Esophagus (tissue), 2 donors: ENCODE measurements around the gene ROBO2. TPM values are rescaled to one million over a fixed set of nuclear protein-coding genes. Genes with fewer than 3 reads are reported as not detected.

Experiments used
- H3K27ac ChIP-seq, 2 donors: one replicate each; pipeline ENCODE4 v1.5.1; 2013; ENCODE audit warnings: low read depth in 2 of 2, mild to moderate bottlenecking in 2 of 2, inconsistent platforms in 1 of 2, low read length in 1 of 2, moderate library complexity in 1 of 2
- H3K27me3 ChIP-seq, 2 donors: one replicate each; pipeline ENCODE4 v1.6.1; 2013; ENCODE audit warnings: low read length in 2 of 2, control low read depth in 1 of 2, mild to moderate bottlenecking in 1 of 2; ENCODE audit not compliant: insufficient read depth in 2 of 2, control insufficient read depth in 1 of 2
- H3K36me3 ChIP-seq, 2 donors: one replicate each; pipeline ENCODE4 v1.6.1; 2013; ENCODE audit warnings: low read length in 1 of 2; ENCODE audit not compliant: control insufficient read depth in 2 of 2, insufficient read depth in 2 of 2
- H3K4me1 ChIP-seq, 2 donors: one replicate each; pipeline ENCODE4 v1.6.1; 2013; ENCODE audit warnings: low read length in 1 of 2; ENCODE audit not compliant: control insufficient read depth in 2 of 2, insufficient read depth in 2 of 2
- H3K4me3 ChIP-seq, 2 donors: one replicate each; pipeline ENCODE4 v1.5.1; 2013; ENCODE audit warnings: low read length in 2 of 2, mild to moderate bottlenecking in 2 of 2, low read depth in 1 of 2, moderate library complexity in 1 of 2
- H3K9me3 ChIP-seq, 2 donors: one replicate each; pipeline ENCODE4 v1.6.1; 2013; ENCODE audit warnings: mild to moderate bottlenecking in 2 of 2, low read depth in 1 of 2, low read length in 1 of 2, moderate library complexity in 1 of 2; ENCODE audit not compliant: control insufficient read depth in 2 of 2, insufficient read depth in 1 of 2
- WGBS, 2 donors: extraction: QIAGEN DNeasy Blood & Tissue Kit; methylation state at CpG; one replicate each; pipeline ENCODE4 v1.1.7; 2013; 5-methylcytosine and 5-hydroxymethylcytosine counted together
- polyA plus RNA-seq, 2 donors: library from polyadenylated mRNA; stranded (reverse); fragments of 200-250 nt; gene quantifications; one replicate each; pipeline ENCODE4 v1.2.3, GENCODE V29; 2013
- donor health status: healthy with polysubstance abuse.
- donor health status: Bipolar disorder and iron deficiency.

ROBO2 gene
- polyA plus RNA-seq, 2 donors: 1.4 to 2.4 TPM

DNA sequence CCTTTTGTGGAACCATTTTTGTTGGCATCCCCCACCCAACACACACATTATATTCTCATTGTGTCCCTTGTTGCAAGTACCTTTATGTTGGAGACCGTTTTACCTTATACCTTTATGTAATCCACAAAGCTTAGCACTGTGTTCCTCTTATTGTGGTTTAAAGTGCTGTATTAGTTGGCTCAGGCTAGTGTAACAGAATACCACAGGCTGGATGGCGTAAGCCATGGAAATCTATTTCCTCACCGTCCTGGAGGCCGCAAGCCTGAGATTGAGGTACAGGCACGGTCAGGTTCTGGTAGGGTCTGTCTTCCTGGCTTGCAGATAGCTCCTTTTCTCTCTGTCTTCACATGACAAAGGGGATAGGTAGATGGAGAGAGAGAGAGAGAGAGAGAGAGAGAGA lies 302.8 kb downstream of the ROBO2 start:
- Histone ChIP-seq H3K4me3 (no peak overlapping the region), H3K4me1 (no peaks in the 10 kb centered on the region), H3K9me3 (no peaks in the 10 kb centered on the region), H3K27ac (no peak overlapping the region), H3K36me3 (no peaks in the 10 kb centered on the region), H3K27me3 (no peaks in the 10 kb centered on the region)
- WGBS, 2 donors: 89 to 90% methylated on average over 5 of the region's 5 CpGs

DNA sequence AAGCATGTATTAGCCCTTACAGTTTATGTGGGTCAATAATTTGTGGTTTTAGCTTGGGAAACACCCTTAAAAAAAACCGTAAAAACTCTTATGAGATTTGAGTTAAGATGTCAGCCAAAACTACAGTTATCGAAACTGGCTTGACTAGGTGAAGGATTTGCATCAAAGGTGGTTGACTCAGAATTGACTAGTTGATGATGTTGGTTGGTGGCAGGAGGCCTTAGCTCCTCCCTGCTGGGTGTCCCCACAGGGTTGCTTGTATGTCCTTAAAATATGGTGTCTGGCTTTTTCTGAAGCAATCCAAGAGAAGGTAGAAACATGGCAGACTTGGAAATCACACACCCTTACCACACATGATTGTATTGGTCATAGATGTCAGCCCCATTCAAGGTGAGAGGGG lies 305.1 kb downstream of the ROBO2 start:
- Histone ChIP-seq H3K9me3 (no peaks in the 10 kb centered on the region), H3K4me3 (no peak overlapping the region), H3K27me3 (no peaks in the 10 kb centered on the region), H3K27ac (no peak overlapping the region), H3K36me3 (no peaks in the 10 kb centered on the region), H3K4me1 (no peaks in the 10 kb centered on the region)
- WGBS, 2 donors: 82 to 88% methylated on average over 2 of the region's 2 CpGs

DNA sequence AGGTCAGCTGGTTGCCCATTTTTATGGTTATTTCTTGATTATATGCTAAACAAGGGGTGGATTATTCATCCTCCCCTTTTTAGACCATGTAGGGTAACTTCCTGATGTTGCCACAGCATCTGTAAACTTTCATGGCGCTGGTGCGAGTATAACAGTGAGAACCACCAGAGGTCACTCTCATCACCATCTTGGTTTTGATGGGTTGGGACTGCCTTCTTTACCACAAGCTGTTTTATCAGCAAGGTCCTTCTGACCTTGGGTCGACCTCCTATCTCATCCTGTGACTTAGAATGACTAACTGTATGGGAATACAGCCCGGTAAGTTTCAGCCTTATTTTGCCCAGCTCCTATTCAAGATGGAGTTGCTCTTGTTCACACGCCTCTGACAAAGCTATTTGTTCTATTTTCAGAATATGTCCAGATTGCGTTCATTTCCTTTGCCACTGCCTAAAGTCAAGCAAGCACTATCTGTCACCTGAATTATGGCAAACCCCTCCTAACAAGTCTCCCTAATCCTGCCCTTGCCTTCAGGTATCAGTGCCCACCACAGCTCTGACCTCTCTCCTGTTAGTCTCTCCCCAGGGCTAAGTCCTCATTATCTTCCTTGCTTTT lies 308.5 kb downstream of the ROBO2 start:
- no peak overlapping the region for H3K4me3 ChIP-seq
- H3K36me3 ChIP-seq: no peaks in the 10 kb centered on the region
- H3K27me3 ChIP-seq: no peaks in the 10 kb centered on the region
- H3K9me3 ChIP-seq: no peaks in the 10 kb centered on the region
- H3K27ac ChIP-seq: no peak overlapping the region
- WGBS, 2 donors: 68 to 77% methylated on average over 6 of the region's 6 CpGs
- H3K4me1 ChIP-seq: no peaks in the 10 kb centered on the region

- no peaks in the 10 kb centered on the region for H3K27me3 ChIP-seq
- H3K27ac ChIP-seq: no peak overlapping the region
- H3K9me3 ChIP-seq: no peaks in the 10 kb centered on the region
- H3K4me3 ChIP-seq: no peak overlapping the region
- no peaks in the 10 kb centered on the region for H3K4me1 ChIP-seq
- no peaks in the 10 kb centered on the region for H3K36me3 ChIP-seq
Observed at GRCh38 chr3:77354958-77355357, 315.1 kb downstream of the ROBO2 start.

- no peaks in the 10 kb centered on the region for H3K36me3 ChIP-seq
- 74 to 96% methylated on average over 1 of the region's 1 CpG for WGBS, 2 donors
- no peak overlapping the region for H3K27ac ChIP-seq
- no peaks in the 10 kb centered on the region for H3K4me1 ChIP-seq
- H3K9me3 ChIP-seq: no peaks in the 10 kb centered on the region
- no peak overlapping the region for H3K4me3 ChIP-seq
- no peaks in the 10 kb centered on the region for H3K27me3 ChIP-seq
Observed at GRCh38 chr3:77362936-77363335, 323.0 kb downstream of the ROBO2 start.

DNA sequence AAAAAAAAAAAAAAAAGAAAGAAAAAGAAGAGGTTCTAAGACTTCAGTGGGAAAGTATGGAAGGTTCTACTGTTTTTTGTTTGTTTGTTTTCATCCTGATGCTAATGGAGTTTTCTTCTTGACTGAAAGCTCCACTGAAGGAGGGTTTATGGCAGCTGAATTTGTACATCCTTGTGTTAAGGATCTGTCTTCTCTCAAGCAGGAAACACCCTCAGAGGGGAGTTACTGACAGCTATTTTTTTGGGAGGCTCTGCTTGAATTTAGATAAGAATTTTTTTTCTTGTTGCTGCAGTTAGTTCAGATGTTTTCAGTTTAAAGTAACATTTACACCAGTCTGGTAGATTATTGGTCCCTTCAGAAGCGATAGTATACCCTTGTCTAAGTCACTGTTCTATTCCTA lies 325.3 kb downstream of the ROBO2 start:
- Histone ChIP-seq H3K27ac (no peak overlapping the region), H3K4me3 (no peak overlapping the region), H3K4me1 (no peaks in the 10 kb centered on the region), H3K36me3 (no peaks in the 10 kb centered on the region), H3K27me3 (no peaks in the 10 kb centered on the region), H3K9me3 (no peaks in the 10 kb centered on the region)
- WGBS, 2 donors: 82 to 92% methylated on average over 1 of the region's 1 CpG

GRCh38 chr3:77370413-77370812 lies 330.5 kb downstream of the ROBO2 start:
- Histone ChIP-seq H3K4me1 (no peaks in the 10 kb centered on the region), H3K4me3 (no peak overlapping the region), H3K27me3 (no peaks in the 10 kb centered on the region), H3K27ac (no peak overlapping the region), H3K9me3 (no peaks in the 10 kb centered on the region), H3K36me3 (no peaks in the 10 kb centered on the region)
- WGBS, 2 donors: 27 to 38% methylated on average over 5 of the region's 5 CpGs

- Histone ChIP-seq H3K27ac (no peak overlapping the region), H3K36me3 (no peaks in the 10 kb centered on the region), H3K4me3 (no peak overlapping the region), H3K27me3 (no peaks in the 10 kb centered on the region), H3K4me1 (no peaks in the 10 kb centered on the region), H3K9me3 (no peaks in the 10 kb centered on the region)
- whole genome bisulfite sequencing, 2 donors: 75 to 77% methylated on average over 3 of the region's 3 CpGs
Observed at GRCh38 chr3:77372018-77372417, 332.1 kb downstream of the ROBO2 start.

DNA sequence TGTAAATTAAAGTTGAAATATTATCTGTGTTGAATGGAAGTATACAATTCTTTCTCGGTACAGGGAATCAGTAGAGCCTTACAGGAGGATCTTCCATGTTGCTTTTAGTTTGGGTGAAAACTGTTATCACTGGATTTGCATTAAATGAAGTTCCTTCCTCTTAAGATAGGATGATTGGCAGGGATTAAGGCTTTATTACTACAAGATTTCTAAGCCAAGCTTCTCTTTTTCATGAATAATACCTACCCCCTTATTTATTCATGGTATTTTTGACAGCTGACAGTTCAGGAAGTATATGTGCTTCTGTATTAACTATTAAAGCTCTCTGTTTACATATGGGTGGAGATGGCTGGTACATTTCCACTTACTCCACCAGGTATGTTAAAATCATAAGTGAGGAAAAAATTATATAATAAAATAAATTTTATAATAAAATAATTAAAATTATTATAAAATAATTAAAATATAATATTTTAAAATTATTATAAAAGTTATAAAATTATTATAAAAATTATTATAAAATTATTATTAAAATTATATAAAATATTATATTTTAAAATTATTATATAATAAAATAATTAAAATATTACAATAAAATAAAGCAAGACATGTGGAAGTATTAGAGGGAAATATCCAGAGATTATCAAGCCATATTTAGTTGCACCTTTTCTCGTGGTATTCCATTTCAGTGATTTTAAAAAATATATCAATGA lies 332.9 kb downstream of the ROBO2 start:
- no peaks in the 10 kb centered on the region for H3K9me3 ChIP-seq
- H3K36me3 ChIP-seq: no peaks in the 10 kb centered on the region
- no peak overlapping the region for H3K4me3 ChIP-seq
- H3K27me3 ChIP-seq: no peaks in the 10 kb centered on the region
- no peaks in the 10 kb centered on the region for H3K4me1 ChIP-seq
- 81 to 85% methylated on average over 2 of the region's 2 CpGs for WGBS, 2 donors
- no peak overlapping the region for H3K27ac ChIP-seq

DNA sequence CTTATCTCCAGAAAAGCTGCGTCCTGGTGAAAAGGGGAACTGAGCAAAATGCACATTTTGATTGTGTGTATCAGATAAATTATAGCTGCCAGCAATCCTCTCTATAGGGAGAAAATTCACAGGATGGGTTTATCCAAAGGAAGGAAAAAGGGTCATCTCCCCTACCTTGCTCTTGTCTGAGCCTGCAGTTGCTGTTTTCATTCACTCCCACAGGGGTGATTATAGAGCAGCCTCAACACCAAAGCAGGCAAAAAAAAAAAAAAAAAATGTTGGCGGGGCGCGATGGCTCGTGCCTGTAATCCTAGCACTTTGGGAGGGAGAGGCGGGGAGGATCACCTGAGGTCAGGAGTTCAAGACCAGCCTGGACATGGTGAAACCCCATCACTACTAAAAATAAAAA lies 333.7 kb downstream of the ROBO2 start:
- Histone ChIP-seq H3K4me1 (no peaks in the 10 kb centered on the region), H3K9me3 (no peaks in the 10 kb centered on the region), H3K27me3 (no peaks in the 10 kb centered on the region), H3K36me3 (no peaks in the 10 kb centered on the region), H3K27ac (no peak overlapping the region), H3K4me3 (no peak overlapping the region)
- WGBS, 2 donors: 78 to 80% methylated on average over 6 of the region's 6 CpGs
